ENCODE data around the gene ATOH8.

Gene ATOH8

DNA sequence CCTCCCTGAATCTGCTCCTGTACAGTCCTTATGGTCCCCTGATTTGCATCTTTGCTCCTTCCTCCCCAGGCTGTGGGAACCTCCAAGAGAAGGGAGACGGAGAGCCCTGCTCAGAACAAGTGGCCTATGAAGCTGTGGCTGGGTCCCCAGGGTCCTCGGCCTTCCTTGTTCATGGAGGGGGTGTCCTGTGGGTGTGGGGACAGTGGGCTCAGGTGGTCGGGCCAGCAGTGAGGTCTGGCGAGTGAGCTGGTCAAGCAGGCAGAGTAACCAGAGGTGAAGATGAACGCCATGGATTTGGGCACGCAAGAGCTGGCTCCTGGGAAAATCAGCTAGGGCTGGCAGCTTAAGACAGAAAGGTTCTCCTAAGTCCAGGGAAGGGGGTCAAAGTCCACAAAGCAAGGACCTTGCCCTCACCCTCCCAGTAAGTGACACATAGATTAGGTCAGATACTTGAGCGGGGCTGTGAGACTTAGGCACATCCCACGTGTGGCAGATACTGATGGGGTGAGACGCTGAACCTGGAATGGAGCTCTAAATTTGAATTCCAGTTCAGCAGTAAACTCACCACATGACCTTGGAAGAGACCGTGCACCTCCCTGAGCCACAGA, 34.8 kb upstream of the ATOH8 start:
- no peak for DNase-seq

GRCh38 chr2:85719609-85720240, 34.1 kb upstream of the ATOH8 start:
- no peak for DNase-seq

GRCh38 chr2:85720533-85720932, 33.3 kb upstream of the ATOH8 start:
- DNase-seq = no peak

DNA sequence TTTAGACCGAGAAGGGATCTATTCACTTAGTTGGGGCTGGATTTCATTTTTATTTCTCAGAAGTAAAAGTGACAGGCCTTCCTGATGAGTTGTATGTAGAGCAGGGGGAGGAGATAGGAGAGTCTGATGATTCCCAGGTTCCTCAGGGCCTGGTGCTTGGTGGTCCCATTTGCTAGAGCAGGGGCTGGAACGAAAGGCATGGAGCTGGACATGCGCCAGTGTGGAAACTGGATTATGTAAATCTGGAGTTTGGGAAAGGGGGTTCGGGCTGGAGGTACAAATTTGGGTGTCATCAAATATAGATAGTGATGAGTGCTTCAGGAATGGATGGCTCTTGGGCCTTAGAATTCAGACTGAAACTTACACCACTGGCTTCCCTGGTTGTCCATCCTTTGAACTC, 32.1 kb upstream of the ATOH8 start:
- DNase-seq = no peak

DNA sequence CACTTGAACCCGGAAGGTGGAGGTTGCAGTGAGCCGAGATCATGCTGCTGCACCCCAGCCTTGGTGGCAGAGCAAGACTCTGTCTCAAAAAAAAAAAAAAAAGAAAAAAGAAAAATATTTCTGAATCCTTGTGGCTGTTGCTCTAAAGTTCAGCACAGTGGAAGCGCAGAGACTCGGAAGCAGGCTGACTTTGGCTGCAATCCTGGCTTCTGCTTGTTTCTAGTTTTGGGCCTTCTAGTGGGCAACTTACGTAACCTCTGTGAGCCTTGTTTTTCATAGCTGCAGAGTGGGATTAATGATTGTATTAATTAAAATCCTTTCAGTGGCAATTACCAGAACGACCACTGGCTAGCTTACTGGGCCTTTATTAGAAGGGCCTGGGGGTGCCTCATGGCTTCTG, 31.3 kb upstream of the ATOH8 start:
- no peak for DNase-seq

DNA sequence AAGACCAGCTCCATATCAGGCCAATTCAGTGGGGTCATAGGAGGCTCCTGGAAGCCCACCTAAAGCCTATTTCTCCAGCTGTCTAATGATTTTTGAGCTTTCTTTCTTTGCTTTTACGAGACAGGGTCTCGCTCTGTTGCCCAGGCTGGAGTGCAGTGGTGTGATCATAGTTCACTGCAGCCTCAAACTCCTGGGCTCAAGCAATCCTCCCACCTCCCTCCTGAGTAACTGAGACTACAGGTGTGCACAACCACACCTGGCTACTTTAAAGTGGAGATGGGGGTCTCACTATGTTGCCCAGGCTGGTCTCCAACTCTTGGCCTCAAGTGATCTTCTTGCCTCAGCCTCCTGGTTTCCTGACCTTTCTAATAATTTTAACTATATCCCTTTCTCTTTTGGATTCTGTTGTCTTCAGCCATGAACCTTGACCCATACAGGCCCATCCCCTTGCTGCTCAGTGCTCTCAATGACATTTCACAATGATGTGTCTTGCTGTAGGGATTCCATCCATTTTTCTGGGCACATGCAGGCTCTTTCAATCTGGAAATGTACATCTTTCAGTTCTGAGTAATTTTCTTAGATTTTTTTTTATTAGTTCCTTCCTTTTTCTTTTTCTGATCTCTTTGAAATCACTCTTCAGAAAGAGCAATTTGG, 30.0 kb upstream of the ATOH8 start:
- DNase-seq = no peak

DNA sequence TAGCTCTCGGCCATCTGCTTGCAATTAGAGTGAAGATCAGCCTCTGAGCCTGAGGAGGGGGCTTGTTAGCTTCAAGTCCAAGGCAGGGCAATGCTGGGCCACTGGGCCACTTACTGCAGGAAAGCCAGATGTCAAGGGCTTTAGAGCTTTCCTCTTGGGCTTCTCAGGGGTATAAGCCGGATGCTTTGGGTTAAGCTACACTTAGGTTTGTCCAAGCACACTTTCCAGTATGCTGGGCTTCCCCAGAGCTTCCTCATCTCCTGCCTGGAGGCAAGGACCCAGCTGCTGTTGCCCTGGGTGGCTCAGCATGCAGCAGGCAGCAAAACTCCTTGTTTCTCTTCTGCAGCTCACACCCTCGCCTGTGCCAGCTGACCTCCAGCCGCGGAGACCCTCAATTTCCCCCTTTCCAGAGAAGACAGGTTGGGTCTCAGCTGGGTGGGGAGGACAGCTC, 29.0 kb upstream of the ATOH8 start:
- DNase-seq = no peak

DNA sequence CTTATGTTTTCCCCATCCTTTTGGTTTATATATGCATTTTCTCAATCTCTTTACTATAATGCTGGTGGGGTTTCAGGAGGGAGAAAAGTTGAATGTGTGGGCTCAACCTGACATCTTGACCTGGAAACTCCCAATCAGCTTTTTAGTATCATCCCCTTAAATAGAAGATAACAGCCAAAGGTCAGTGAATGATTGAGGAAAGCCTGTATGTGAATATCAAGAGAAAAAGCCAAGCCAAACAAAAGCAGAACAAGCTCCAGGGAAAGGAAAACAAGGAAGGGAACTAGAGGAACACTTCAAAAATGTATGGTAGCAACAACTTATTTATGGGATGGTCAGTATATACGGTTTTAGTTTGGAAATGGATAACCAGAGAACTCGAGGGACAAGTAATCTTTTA, 28.3 kb upstream of the ATOH8 start:
- no peak for DNase-seq

DNA sequence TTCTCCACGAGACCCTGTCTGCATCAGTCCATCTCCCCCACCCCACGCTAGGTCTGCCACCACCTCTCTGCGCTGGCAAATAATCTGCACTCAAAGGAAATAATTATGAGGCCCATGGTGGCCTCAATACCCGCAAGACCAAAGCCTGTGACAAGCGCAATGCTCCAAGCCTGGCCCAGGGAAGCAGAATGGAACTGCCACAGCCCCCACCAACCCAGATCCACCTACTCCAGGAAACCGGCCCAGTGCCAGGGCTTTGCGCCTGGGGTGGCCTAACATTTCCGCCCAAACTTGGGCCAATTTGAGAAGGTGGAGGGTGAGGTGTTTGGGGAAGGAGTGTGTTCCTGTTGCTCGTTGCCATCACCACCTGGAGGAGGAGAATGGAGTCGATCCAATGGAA, 26.0 kb upstream of the ATOH8 start:
- no peak for DNase-seq

- DNase-seq = no peak
Measured at GRCh38 chr2:85728342-85728741, 25.4 kb upstream of the ATOH8 start.

GRCh38 chr2:85728883-85729824, 24.6 kb upstream of the ATOH8 start:
- peak; percentile 87 for DNase-seq

DNA sequence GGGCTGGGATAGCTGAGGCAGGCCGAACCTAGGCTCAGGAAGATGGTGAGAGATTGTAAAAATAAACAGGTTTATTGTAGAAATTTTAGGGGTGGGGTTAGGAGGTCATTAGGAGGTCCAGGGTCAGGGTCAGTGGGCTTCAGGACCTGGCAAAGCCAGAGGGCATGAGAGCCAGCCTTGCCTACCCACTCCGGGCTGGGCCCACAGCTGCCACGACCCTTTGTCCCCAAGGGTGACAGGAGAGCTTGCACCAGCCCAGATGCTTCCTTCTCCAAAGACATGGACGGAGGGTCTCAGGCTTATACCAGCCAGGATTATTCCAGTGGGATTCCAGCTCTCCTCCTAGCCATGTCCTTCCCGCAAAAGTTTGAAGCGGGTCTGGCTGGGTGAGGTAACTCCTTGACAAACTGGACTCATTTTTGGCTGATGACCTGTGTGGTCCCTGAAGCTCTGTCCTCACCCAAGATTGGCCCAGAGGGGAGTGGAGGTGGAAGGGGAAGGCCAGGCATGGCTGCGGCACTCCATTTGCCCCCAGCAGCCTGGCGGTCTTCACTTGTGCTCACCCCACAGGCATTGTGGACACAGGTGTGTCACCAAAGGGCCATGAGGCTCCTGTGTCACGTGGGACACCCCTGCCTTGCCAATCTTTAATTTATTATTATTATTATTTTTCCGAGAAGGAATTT, 23.8 kb upstream of the ATOH8 start:
- DNase-seq = no peak

GRCh38 chr2:85730686-85731230, 23.0 kb upstream of the ATOH8 start:
- no peak for DNase-seq

- no peak for DNase-seq
Measured at GRCh38 chr2:85731606-85732005, 22.2 kb upstream of the ATOH8 start.

- DNase-seq = no peak
Measured at GRCh38 chr2:85732467-85733120, 21.2 kb upstream of the ATOH8 start.

DNA sequence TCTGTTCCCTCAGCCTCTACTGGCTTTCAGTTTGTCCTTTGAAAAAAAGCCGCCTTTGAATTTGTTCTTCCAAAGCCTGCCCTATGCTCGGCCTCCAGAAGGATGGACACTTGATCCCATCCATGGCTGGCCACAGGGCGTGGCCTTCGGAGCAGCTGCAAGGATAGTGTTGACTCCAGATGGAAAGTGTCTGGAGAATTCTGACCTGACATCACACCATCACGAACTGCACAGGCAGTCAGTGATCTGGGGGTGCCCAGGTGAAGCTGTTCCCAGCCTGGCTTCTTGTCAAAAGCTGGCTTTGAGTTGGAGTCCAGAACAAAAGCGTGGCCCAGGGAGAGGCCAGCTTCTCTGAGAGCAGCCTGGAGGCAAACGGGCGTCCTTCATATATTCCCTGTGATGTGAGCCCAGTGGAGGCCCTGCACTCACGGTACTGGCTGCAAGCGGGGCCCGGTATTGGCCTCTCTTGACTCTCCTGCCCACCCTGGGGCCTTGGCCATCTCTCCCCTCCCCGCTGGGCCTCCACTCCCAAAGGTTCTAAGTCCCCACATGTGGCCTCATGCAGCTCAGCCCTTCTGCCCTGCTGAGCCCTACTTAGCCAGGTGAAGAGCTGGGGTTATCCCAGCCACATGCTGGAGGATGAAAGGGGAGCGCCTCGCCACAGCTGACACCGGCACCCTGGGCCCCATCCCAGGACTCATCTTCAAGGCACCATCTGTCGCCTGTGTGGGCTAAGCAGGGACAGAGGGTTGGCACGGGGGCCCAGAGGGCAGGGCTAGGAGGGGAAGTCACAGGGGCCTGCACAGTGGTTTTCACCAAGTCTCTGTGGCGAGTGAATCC, 20.4 kb upstream of the ATOH8 start:
- DNase-seq = no peak

DNA sequence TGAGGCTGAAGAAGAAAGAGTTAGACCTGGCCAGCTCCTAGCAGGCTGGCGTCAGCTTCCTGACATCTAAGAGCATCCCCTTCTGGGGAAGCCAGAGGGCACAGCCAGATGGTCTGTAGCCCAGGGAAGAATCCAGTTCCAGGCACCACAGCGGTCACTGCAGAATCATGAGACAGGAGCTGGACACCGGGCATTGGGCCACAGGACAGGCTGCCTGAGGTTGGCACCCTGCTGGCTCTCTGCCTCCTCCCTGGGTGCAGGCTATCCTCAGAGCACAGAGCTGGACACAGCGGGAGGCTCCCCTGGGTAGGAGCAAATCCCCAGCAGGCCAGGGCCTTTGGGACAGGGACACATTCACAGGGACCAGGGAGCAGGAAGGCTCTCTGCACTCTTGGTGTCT, 19.8 kb upstream of the ATOH8 start:
- DNase-seq = no peak

- DNase-seq = no peak
Measured at GRCh38 chr2:85734942-85735608, 18.7 kb upstream of the ATOH8 start.

GRCh38 chr2:85735691-85736090, 18.1 kb upstream of the ATOH8 start:
- DNase-seq = no peak

Measured in stimulated activated CD4-positive, alpha-beta T cell treated with anti-CD3 and anti-CD28 coated beads, Interleukin-15, amount 100 ng/mL, for 24 hours (primary cell).